Measurements from ENCODE around the gene DSCAM. TPM values are rescaled to one million over a fixed set of nuclear protein-coding genes. Genes with fewer than 3 reads are reported as not detected.

The DSCAM gene
- total and polyA plus RNA-seq, 2 donors (not counting 3 experiments of a cell fraction or from before 2014, with no cell fraction given), result not detected

DNA sequence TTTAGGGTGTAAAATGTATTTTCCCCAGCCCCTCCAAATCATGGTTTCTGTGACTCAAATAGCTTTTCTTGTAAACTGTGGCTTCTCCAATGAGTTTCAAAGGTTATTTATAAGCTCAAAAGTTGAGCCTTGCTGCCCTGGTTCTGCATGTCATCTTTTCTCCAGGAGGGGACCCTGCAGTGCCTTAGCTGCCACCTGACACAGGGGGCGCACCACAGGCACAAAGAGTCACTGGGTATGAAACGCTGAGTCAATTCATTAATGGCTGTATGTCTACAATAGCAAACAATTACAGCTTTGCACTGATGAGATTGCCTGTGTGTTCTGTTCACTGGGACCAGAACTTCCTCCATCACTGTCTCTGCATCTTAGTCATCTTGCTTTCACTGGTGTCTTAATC lies 878.9 kb downstream of the DSCAM start:
- no peak for DNase-seq (ENCODE audit: low read depth, low spot score)
- Histone ChIP-seq H3K27ac (ENCODE audit: insufficient read depth, low read depth, low read length) (no peak overlapping the region), H3K4me1 (ENCODE audit: control insufficient read depth, extremely low read depth, insufficient read depth, low read length) (no peaks in the 10 kb centered on the region), H2AFZ (ENCODE audit: low read depth, low read length) (no peak overlapping the region), H3K27me3 (ENCODE audit: control insufficient read depth in 2 of 2, insufficient read depth in 2 of 2, low read length in 2 of 2) (no peaks in the 10 kb centered on the region), H4K20me1 (replicated peaks; ENCODE audit: control insufficient read depth, extremely low read depth, insufficient read depth, low read length) (no peaks in the 10 kb centered on the region), H3K4me2 (ENCODE audit: insufficient read depth, low read length) (no peak overlapping the region), H3K9me1 (replicated peaks; ENCODE audit: control insufficient read depth, extremely low read depth, insufficient read depth, low read length) (no peaks in the 10 kb centered on the region), H3K36me3 (ENCODE audit: control insufficient read depth in 2 of 2, extremely low read depth in 1 of 2, insufficient read depth in 2 of 2, low read length in 2 of 2) (no peaks in the 10 kb centered on the region), H3K9ac (replicated peaks; ENCODE audit: extremely low read depth, insufficient read depth, low read length) (no peak overlapping the region), H3K9me3 (replicated peaks; ENCODE audit: control insufficient read depth, insufficient read depth, low read length) (peaks cover 6% of the 10 kb centered on the region), H3K4me3 (replicated peaks in 1 of 3; ENCODE audit: insufficient read depth in 1 of 3, low read depth in 1 of 3, low read length in 3 of 3) (no peak overlapping the region), H3K79me2 (ENCODE audit: control insufficient read depth, insufficient read depth, low read length) (no peaks in the 10 kb centered on the region)
- no peak for FAIRE-seq
- no peak for TF ChIP-seq EZH2 (IDR thresholded peaks at IDR 0.05; ENCODE audit: borderline replicate concordance, low read depth, low read length, severe bottlenecking)
- TF ChIP-seq MYC (IDR thresholded peaks at IDR 0.05; ENCODE audit: low read depth, low read length), result no peak
- no peak for TF ChIP-seq POLR2A (IDR thresholded peaks at IDR 0.05; ENCODE audit: low read depth, low read length)
- TF ChIP-seq, protein P1, sequence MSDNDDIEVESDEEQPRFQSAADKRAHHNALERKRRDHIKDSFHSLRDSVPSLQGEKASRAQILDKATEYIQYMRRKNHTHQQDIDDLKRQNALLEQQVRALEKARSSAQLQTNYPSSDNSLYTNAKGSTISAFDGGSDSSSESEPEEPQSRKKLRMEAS (IDR thresholded peaks at IDR 0.05; ENCODE audit: insufficient read depth, insufficient read length), result no peak
- TF ChIP-seq FOS (IDR thresholded peaks at IDR 0.05; ENCODE audit: borderline replicate concordance, insufficient read depth, low read length), result no peak
- TF ChIP-seq POLR2AphosphoS5 (IDR thresholded peaks at IDR 0.05; ENCODE audit: insufficient read depth, low read depth, low read length), result no peak
- TF ChIP-seq JUN (IDR thresholded peaks at IDR 0.05; ENCODE audit: borderline replicate concordance, insufficient read depth, insufficient read length, low read depth), result no peak
- TF ChIP-seq, protein P2, sequence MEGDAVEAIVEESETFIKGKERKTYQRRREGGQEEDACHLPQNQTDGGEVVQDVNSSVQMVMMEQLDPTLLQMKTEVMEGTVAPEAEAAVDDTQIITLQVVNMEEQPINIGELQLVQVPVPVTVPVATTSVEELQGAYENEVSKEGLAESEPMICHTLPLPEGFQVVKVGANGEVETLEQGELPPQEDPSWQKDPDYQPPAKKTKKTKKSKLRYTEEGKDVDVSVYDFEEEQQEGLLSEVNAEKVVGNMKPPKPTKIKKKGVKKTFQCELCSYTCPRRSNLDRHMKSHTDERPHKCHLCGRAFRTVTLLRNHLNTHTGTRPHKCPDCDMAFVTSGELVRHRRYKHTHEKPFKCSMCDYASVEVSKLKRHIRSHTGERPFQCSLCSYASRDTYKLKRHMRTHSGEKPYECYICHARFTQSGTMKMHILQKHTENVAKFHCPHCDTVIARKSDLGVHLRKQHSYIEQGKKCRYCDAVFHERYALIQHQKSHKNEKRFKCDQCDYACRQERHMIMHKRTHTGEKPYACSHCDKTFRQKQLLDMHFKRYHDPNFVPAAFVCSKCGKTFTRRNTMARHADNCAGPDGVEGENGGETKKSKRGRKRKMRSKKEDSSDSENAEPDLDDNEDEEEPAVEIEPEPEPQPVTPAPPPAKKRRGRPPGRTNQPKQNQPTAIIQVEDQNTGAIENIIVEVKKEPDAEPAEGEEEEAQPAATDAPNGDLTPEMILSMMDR (IDR thresholded peaks at IDR 0.05; ENCODE audit: extremely low read depth in 1 of 2, insufficient read depth in 1 of 2, low read depth in 1 of 2, low read length in 2 of 2), result no peak
- no peak for TF ChIP-seq GATA2 (IDR thresholded peaks at IDR 0.05; ENCODE audit: insufficient read depth, insufficient read length, low read depth, low read length)
- ChIA-PET POLR2A (no interaction called here), CTCF (no interaction called here)
- BruUV-seq (replicated peaks), result no TSS peak
- dilution Hi-C loops (cut with MboI; ENCODE audit: extremely low pct_ligation_motif_present, low sequenced_read_pairs) (no loop called here), intact Hi-C loops (cut with micrococcal nuclease) (no loop called here)
